Uterus (tissue), 4 donors: Measurements from ENCODE around the gene MELK. TPM values are rescaled to one million over a fixed set of nuclear protein-coding genes. Genes with fewer than 3 reads are reported as not detected.

Experiments
- DNase-seq, 2 donors: peaks; one replicate each; pipeline ENCODE4 v3.0.0-alpha.2; 2019 to 2020
- H3K27ac ChIP-seq, 2 donors: fragments of 200-600 bp; sonication (generic); 1 replicate in 1 of 2; 2 replicates in 1 of 2; pipeline ENCODE4 v1.5.1; 2016 to 2018
- H3K27me3 ChIP-seq, 2 donors: fragments of 200-600 bp; sonication (generic); one replicate each; pipeline ENCODE4 v1.5.1; 2018 to 2019; ENCODE audit warnings: control low read depth in 1 of 2
- H3K36me3 ChIP-seq, 2 donors: fragments of 200-600 bp; sonication (generic); one replicate each; pipeline ENCODE4 v1.5.1; 2019; ENCODE audit warnings: control low read depth in 1 of 2
- H3K4me1 ChIP-seq, 2 donors: fragments of 200-600 bp; sonication (generic); one replicate each; pipeline ENCODE4 v1.5.1; 2018 to 2019; ENCODE audit warnings: control low read depth in 1 of 2
- H3K4me3 ChIP-seq, 2 donors: fragments of 200-600 bp; sonication (generic); 1 replicate in 1 of 2; 2 replicates in 1 of 2; pipeline ENCODE4 v1.5.1; 2018 to 2019; ENCODE audit warnings: mild to moderate bottlenecking in 1 of 2
- H3K9me3 ChIP-seq, 2 donors: fragments of 200-600 bp; sonication (generic); one replicate each; pipeline ENCODE4 v1.5.1; 2019; ENCODE audit warnings: control low read depth in 1 of 2
- CTCF ChIP-seq, 4 experiments: fragments of 200-600 bp in 2 of 4; fragments of 450-650 bp in 2 of 4; sonication (generic) in 2 of 4; IDR thresholded peaks; one replicate each; pipeline ENCODE4 v1.5.1; 2016 to 2019; ENCODE audit warnings: antibody characterized with exemption in 4 of 4, mild to moderate bottlenecking in 2 of 4, moderate library complexity in 1 of 4
- POLR2A ChIP-seq, 2 donors: fragments of 450-650 bp; IDR thresholded peaks; one replicate each; pipeline ENCODE4 v1.6.1; 2016; ENCODE audit warnings: antibody characterized with exemption in 2 of 2, mild to moderate bottlenecking in 1 of 2, moderate library complexity in 1 of 2
- intact Hi-C: fragments of 100-400 bp; cut with DNase I; formaldehyde crosslinking; loops from one replicate; pipeline ENCODE4 v1.15.1; 2023; ENCODE audit warnings: low total_unique reads
- total RNA-seq, 4 donors: library from RNA; depleted of rRNA in 3 of 4; stranded (reverse); fragments of >200 nt in 3 of 4; gene quantifications; one replicate each; pipeline versions ENCODE4 v1.1.0 to v1.2.4, GENCODE V29; 2014 to 2023
- donor health status: DM: yes; HTN: yes; CAD: no.

The MELK gene
- total RNA-seq, 4 donors from 2014 or later = 21.4 TPM; not detected in 3

DNA sequence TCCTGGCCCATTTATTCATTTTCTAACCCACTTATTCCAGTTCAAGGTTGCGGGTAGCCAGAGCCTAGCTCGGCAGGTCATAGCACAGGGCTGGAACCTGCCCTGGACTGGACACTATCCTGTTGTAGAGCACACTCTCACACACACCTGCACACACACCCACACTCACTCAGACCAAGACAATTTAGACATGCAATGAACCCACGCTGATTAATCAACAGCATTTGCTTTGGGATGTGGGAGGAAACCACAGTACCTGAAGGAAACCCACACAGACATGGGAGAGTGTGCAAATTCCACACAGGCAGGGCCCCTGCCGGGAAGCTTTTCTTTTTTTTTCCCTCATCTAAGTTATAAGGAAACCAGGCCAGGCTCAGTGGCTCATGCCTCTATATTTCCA, 34.8 kb upstream of the MELK start:
- H3K4me1 ChIP-seq = no peaks in the 10 kb centered on the region
- TF ChIP-seq CTCF (IDR thresholded peaks at IDR 0.05) (no peak), POLR2A (IDR thresholded peaks at IDR 0.05) (no peak)
- no peak overlapping the region for H3K4me3 ChIP-seq
- H3K9me3 ChIP-seq = no peaks in the 10 kb centered on the region
- DNase-seq = no peak
- no peaks in the 10 kb centered on the region for H3K27me3 ChIP-seq
- intact Hi-C loops = no loop called here
- no peaks in the 10 kb centered on the region for H3K36me3 ChIP-seq
- no peak overlapping the region for H3K27ac ChIP-seq

DNA sequence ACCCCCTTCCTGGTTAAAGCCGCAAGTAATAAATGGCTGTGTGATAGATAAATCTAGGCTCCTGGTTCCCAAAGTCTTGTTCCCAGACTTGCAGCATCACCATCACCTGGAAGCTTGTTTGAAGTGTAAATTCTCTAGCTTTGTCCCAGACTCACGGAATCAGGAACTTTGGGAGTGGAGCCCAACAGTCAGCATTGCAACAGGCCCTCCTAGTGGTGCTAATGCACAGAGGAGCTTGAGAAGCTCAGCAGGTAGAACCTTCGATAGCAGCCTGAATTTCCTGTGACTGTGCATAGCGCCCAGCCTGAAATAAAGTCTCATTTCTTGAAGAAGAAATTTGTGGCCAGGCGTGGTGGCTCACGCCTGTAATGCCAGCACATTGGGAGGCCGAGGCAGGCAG, 30.3 kb upstream of the MELK start:
- DNase-seq = no peak
- TF ChIP-seq POLR2A (IDR thresholded peaks at IDR 0.05) (no peak), CTCF (IDR thresholded peaks at IDR 0.05) (no peak)
- no peaks in the 10 kb centered on the region for H3K36me3 ChIP-seq
- H3K27me3 ChIP-seq = no peaks in the 10 kb centered on the region
- intact Hi-C loops = no loop called here
- H3K4me3 ChIP-seq = no peak overlapping the region
- H3K4me1 ChIP-seq = no peaks in the 10 kb centered on the region
- no peak overlapping the region for H3K27ac ChIP-seq
- no peaks in the 10 kb centered on the region for H3K9me3 ChIP-seq

GRCh38 chr9:36543916-36544315, 28.8 kb upstream of the MELK start:
- TF ChIP-seq POLR2A (IDR thresholded peaks at IDR 0.05) = no peak
- TF ChIP-seq CTCF (IDR thresholded peaks at IDR 0.05) = no peak
- Histone ChIP-seq H3K27ac (no peak overlapping the region), H3K4me1 (no peaks in the 10 kb centered on the region), H3K36me3 (no peaks in the 10 kb centered on the region), H3K27me3 (no peaks in the 10 kb centered on the region), H3K9me3 (no peaks in the 10 kb centered on the region), H3K4me3 (no peak overlapping the region)
- intact Hi-C loops = no loop called here
- peak in 1 of 2 donors; percentile 17 for DNase-seq

DNA sequence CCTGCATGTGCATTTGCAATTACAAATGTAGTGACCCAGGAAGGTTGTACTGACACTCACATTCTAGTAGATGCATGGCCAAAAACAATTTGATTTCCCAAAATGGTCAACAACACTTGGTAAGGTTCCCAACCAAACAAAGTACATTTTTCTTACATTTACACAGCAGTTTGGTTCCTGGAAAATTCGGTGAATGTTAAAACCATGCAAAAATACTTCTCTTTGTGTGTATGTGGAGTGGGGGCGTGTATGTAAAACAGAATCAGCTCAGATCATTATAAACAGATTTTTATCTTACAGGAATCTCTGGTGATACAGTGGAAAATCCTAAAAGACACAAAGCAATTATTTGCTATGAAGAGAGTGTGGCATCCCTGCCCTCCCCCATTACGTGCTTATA, 25.1 kb upstream of the MELK start:
- Histone ChIP-seq H3K4me1 (no peaks in the 10 kb centered on the region), H3K4me3 (no peak overlapping the region), H3K27me3 (no peaks in the 10 kb centered on the region), H3K36me3 (no peaks in the 10 kb centered on the region), H3K9me3 (no peaks in the 10 kb centered on the region), H3K27ac (no peak overlapping the region)
- DNase-seq = no peak
- intact Hi-C loops = no loop called here
- TF ChIP-seq POLR2A (IDR thresholded peaks at IDR 0.05) (no peak), CTCF (IDR thresholded peaks at IDR 0.05) (no peak)

- H3K4me3 ChIP-seq = no peak overlapping the region
- no peak for DNase-seq
- no peaks in the 10 kb centered on the region for H3K27me3 ChIP-seq
- intact Hi-C loops = no loop called here
- TF ChIP-seq CTCF (IDR thresholded peaks at IDR 0.05) = no peak
- no peak for TF ChIP-seq POLR2A (IDR thresholded peaks at IDR 0.05)
- H3K27ac ChIP-seq = no peak overlapping the region
- H3K4me1 ChIP-seq = no peaks in the 10 kb centered on the region
- no peaks in the 10 kb centered on the region for H3K36me3 ChIP-seq
- H3K9me3 ChIP-seq = no peaks in the 10 kb centered on the region
Observed at GRCh38 chr9:36548454-36548853, 24.2 kb upstream of the MELK start.
